ENCODE data around the gene MCMBP. TPM values are rescaled to one million over a fixed set of nuclear protein-coding genes. Genes with fewer than 3 reads are reported as not detected.
"Not testable (repeated sequence)": the region's sequence is repeated elsewhere in the genome, so short reads cannot be mapped to it uniquely, and the experiment has no call there.

The MCMBP gene
- total and polyA plus RNA-seq, 2 donors (not counting 1 experiment from before 2014, with no cell fraction given) = 40.6 to 63.4 TPM

GRCh38 chr10:119801998-119802538 is 70.6 kb downstream of the MCMBP start:
- Histone ChIP-seq H4K20me1 (ENCODE audit: control insufficient read depth, extremely low read depth, insufficient read depth, low read length) (no peaks in the 10 kb centered on the region), H3K9ac (ENCODE audit: insufficient read depth, low read length) (no peak overlapping the region), H3K79me2 (ENCODE audit: control insufficient read depth, insufficient read depth, low read length) (no peaks in the 10 kb centered on the region), H3K4me2 (ENCODE audit: extremely low read depth, insufficient read depth, low read length) (no peak overlapping the region), H3K27ac (ENCODE audit: insufficient read depth, low read length) (no peak overlapping the region), H3K36me3 (ENCODE audit: control insufficient read depth, insufficient read depth, low read length) (no peaks in the 10 kb centered on the region), H3K4me3 (replicated peaks in 1 of 4; ENCODE audit: control extremely low read depth in 1 of 4, insufficient read depth in 1 of 4, low read depth in 3 of 4, low read length in 4 of 4) (no peak overlapping the region), H2AFZ (ENCODE audit: low read length) (no peak overlapping the region), H3K27me3 (ENCODE audit: control insufficient read depth, insufficient read depth, low read length) (no peaks in the 10 kb centered on the region), H3K4me1 (ENCODE audit: control insufficient read depth, extremely low read depth, insufficient read depth, low read length) (peaks cover 2% of the 10 kb centered on the region), H3K9me3 (ENCODE audit: control insufficient read depth, insufficient read depth, low read depth, low read length) (no peaks in the 10 kb centered on the region)
- no peak for DNase-seq (ENCODE audit: low read depth in 2 of 2)
- TF ChIP-seq CTCF (conservative IDR thresholded peaks at IDR 0.05 in 1 of 2, IDR thresholded peaks at IDR 0.05 in 1 of 2; ENCODE audit: low read depth in 1 of 2, low read length in 2 of 2) (no peak), EZH2 (IDR thresholded peaks at IDR 0.05; ENCODE audit: low read length, missing control alignments) (no peak)

- H3K4me3 ChIP-seq (replicated peaks in 1 of 4; ENCODE audit: control extremely low read depth in 1 of 4, insufficient read depth in 1 of 4, low read depth in 3 of 4, low read length in 4 of 4) = no peak overlapping the region
- H4K20me1 ChIP-seq (ENCODE audit: control insufficient read depth, extremely low read depth, insufficient read depth, low read length) = no peaks in the 10 kb centered on the region
- H3K27me3 ChIP-seq (ENCODE audit: control insufficient read depth, insufficient read depth, low read length) = no peaks in the 10 kb centered on the region
- no peaks in the 10 kb centered on the region for H3K9me3 ChIP-seq (ENCODE audit: control insufficient read depth, insufficient read depth, low read depth, low read length)
- no peaks in the 10 kb centered on the region for H3K79me2 ChIP-seq (ENCODE audit: control insufficient read depth, insufficient read depth, low read length)
- no peak overlapping the region for H3K9ac ChIP-seq (ENCODE audit: insufficient read depth, low read length)
- DNase-seq (ENCODE audit: low read depth in 2 of 2) = no peak
- H3K27ac ChIP-seq (ENCODE audit: insufficient read depth, low read length) = no peak overlapping the region
- no peak overlapping the region for H2AFZ ChIP-seq (ENCODE audit: low read length)
- peaks cover 2% of the 10 kb centered on the region for H3K4me1 ChIP-seq (ENCODE audit: control insufficient read depth, extremely low read depth, insufficient read depth, low read length)
- TF ChIP-seq CTCF (conservative IDR thresholded peaks at IDR 0.05 in 1 of 2, IDR thresholded peaks at IDR 0.05 in 1 of 2; ENCODE audit: low read depth in 1 of 2, low read length in 2 of 2) (no peak), EZH2 (IDR thresholded peaks at IDR 0.05; ENCODE audit: low read length, missing control alignments) (no peak)
- H3K4me2 ChIP-seq (ENCODE audit: extremely low read depth, insufficient read depth, low read length) = no peak overlapping the region
- H3K36me3 ChIP-seq (ENCODE audit: control insufficient read depth, insufficient read depth, low read length) = no peaks in the 10 kb centered on the region
Measured at GRCh38 chr10:119801176-119801575, 71.5 kb downstream of the MCMBP start.

- Histone ChIP-seq H3K4me2 (ENCODE audit: extremely low read depth, insufficient read depth, low read length) (no peak overlapping the region), H3K9me3 (ENCODE audit: control insufficient read depth, insufficient read depth, low read depth, low read length) (no peaks in the 10 kb centered on the region), H3K36me3 (ENCODE audit: control insufficient read depth, insufficient read depth, low read length) (no peaks in the 10 kb centered on the region), H3K79me2 (ENCODE audit: control insufficient read depth, insufficient read depth, low read length) (no peaks in the 10 kb centered on the region), H3K4me3 (replicated peaks in 1 of 4; ENCODE audit: control extremely low read depth in 1 of 4, insufficient read depth in 1 of 4, low read depth in 3 of 4, low read length in 4 of 4) (no peak overlapping the region), H3K9ac (ENCODE audit: insufficient read depth, low read length) (no peak overlapping the region), H3K4me1 (ENCODE audit: control insufficient read depth, extremely low read depth, insufficient read depth, low read length) (no peaks in the 10 kb centered on the region), H3K27me3 (ENCODE audit: control insufficient read depth, insufficient read depth, low read length) (no peaks in the 10 kb centered on the region), H2AFZ (ENCODE audit: low read length) (no peak overlapping the region), H4K20me1 (ENCODE audit: control insufficient read depth, extremely low read depth, insufficient read depth, low read length) (no peaks in the 10 kb centered on the region), H3K27ac (ENCODE audit: insufficient read depth, low read length) (no peak overlapping the region)
- DNase-seq (ENCODE audit: low read depth in 2 of 2) = no peak
- TF ChIP-seq EZH2 (IDR thresholded peaks at IDR 0.05; ENCODE audit: low read length, missing control alignments) (no peak), CTCF (conservative IDR thresholded peaks at IDR 0.05 in 1 of 2, IDR thresholded peaks at IDR 0.05 in 1 of 2; ENCODE audit: low read depth in 1 of 2, low read length in 2 of 2) (no peak)
Measured at GRCh38 chr10:119796039-119796438, 76.6 kb downstream of the MCMBP start.

GRCh38 chr10:119795101-119795500 is 77.5 kb downstream of the MCMBP start:
- not testable (repeated sequence) for H3K27me3 ChIP-seq (ENCODE audit: control insufficient read depth, insufficient read depth, low read length); H3K4me3 ChIP-seq (replicated peaks in 1 of 4; ENCODE audit: control extremely low read depth in 1 of 4, insufficient read depth in 1 of 4, low read depth in 3 of 4, low read length in 4 of 4); H3K79me2 ChIP-seq (ENCODE audit: control insufficient read depth, insufficient read depth, low read length); H3K4me1 ChIP-seq (ENCODE audit: control insufficient read depth, extremely low read depth, insufficient read depth, low read length); H3K9me3 ChIP-seq (ENCODE audit: control insufficient read depth, insufficient read depth, low read depth, low read length); H3K36me3 ChIP-seq (ENCODE audit: control insufficient read depth, insufficient read depth, low read length); H2AFZ ChIP-seq (ENCODE audit: low read length); DNase-seq (ENCODE audit: low read depth in 2 of 2); H3K4me2 ChIP-seq (ENCODE audit: extremely low read depth, insufficient read depth, low read length); H4K20me1 ChIP-seq (ENCODE audit: control insufficient read depth, extremely low read depth, insufficient read depth, low read length); H3K9ac ChIP-seq (ENCODE audit: insufficient read depth, low read length); H3K27ac ChIP-seq (ENCODE audit: insufficient read depth, low read length)

All from fibroblast of lung (primary cell).